GM21390 (cell line): ENCODE results near the gene SPOCK3.
"Not testable (repeated sequence)": the region's sequence is repeated elsewhere in the genome, so short reads cannot be mapped to it uniquely, and the experiment has no call there.

Experiments
- ATAC-seq: cut with Tn5 transposase; IDR thresholded peaks from one replicate; pipeline ENCODE4 v1.9.1; 2021; ENCODE audit not compliant: unreplicated experiment

The SPOCK3 gene

GRCh38 chr4:166972071-166972470 is 262.2 kb downstream of the SPOCK3 start:
- no peak for ATAC-seq

- not testable (repeated sequence) for ATAC-seq
Observed at GRCh38 chr4:166968219-166968618, 266.1 kb downstream of the SPOCK3 start.

GRCh38 chr4:166965562-166965961 is 268.7 kb downstream of the SPOCK3 start:
- ATAC-seq, result no peak

GRCh38 chr4:166957451-166957850 is 276.8 kb downstream of the SPOCK3 start:
- ATAC-seq, result no peak

- no peak for ATAC-seq
Observed at GRCh38 chr4:166956484-166956883, 277.8 kb downstream of the SPOCK3 start.

GRCh38 chr4:166941629-166942028 is 292.7 kb downstream of the SPOCK3 start:
- peak; percentile 65 for ATAC-seq

GRCh38 chr4:166930464-166930863 is 303.8 kb downstream of the SPOCK3 start:
- no peak for ATAC-seq

- no peak for ATAC-seq
Observed at GRCh38 chr4:166924424-166924823, 309.9 kb downstream of the SPOCK3 start.

- no peak for ATAC-seq
Observed at GRCh38 chr4:166913926-166914325, 320.4 kb downstream of the SPOCK3 start.

GRCh38 chr4:166903408-166903807 is 330.9 kb downstream of the SPOCK3 start:
- no peak for ATAC-seq

GRCh38 chr4:166902941-166903340 is 331.4 kb downstream of the SPOCK3 start:
- ATAC-seq, result no peak

- peak; percentile 58 for ATAC-seq
Observed at GRCh38 chr4:166896254-166896653, 338.0 kb downstream of the SPOCK3 start.

GRCh38 chr4:166895771-166896170 is 338.5 kb downstream of the SPOCK3 start:
- no peak for ATAC-seq

GRCh38 chr4:166887457-166887856 is 346.8 kb downstream of the SPOCK3 start:
- no peak for ATAC-seq

GRCh38 chr4:166886718-166887117 is 347.6 kb downstream of the SPOCK3 start:
- no peak for ATAC-seq

- ATAC-seq, result no peak
Observed at GRCh38 chr4:166882221-166882620, 352.1 kb downstream of the SPOCK3 start.

GRCh38 chr4:166875821-166876220 is 358.5 kb downstream of the SPOCK3 start:
- no peak for ATAC-seq

- ATAC-seq, result no peak
Observed at GRCh38 chr4:166862032-166862431, 372.3 kb downstream of the SPOCK3 start.

GRCh38 chr4:166850398-166850797 is 383.9 kb downstream of the SPOCK3 start:
- not testable (repeated sequence) for ATAC-seq

- ATAC-seq, result no peak
Observed at GRCh38 chr4:166846939-166847338, 387.4 kb downstream of the SPOCK3 start.

- no peak for ATAC-seq
Observed at GRCh38 chr4:166842795-166843261, 391.5 kb downstream of the SPOCK3 start.

- ATAC-seq, result peak; percentile 61
Observed at GRCh38 chr4:166839615-166840251, 394.6 kb downstream of the SPOCK3 start.

- ATAC-seq, result peak; percentile 64
Observed at GRCh38 chr4:166838975-166839614, 395.2 kb downstream of the SPOCK3 start.
